IMR-90 (cell line): Measurements from ENCODE around the gene CARD10. TPM values are rescaled to one million over a fixed set of nuclear protein-coding genes. Genes with fewer than 3 reads are reported as not detected.
A peak's percentile ranks its signal among the peaks of the same experiment; 100 is the strongest.

Source experiments
- ATAC-seq: fragments of 200-7000 bp; cut with Tn5 transposase; 2 replicates; pipeline ENCODE4 v1.9.1; 2020; ENCODE audit warnings: low read depth, mild to moderate bottlenecking, moderate library complexity
- BruUV-seq: library from RNA; stranded (reverse); fragments of 400-500 nt; replicated peaks from 2 replicates; lab custom pipeline; 2021; lab: Mats Ljungman, UMichigan
- CTCF ChIA-PET: fragments of 300-600 bp; formaldehyde crosslinking; extraction: SDS; loops from one replicate; lab custom pipeline; 2021; ENCODE audit warnings: antibody characterized with exemption; lab: Yijun Ruan, JAX
- POLR2A ChIA-PET: fragments of 300-600 bp; sonication (Branson Sonifier 250); formaldehyde crosslinking; loops from one replicate; lab custom pipeline; 2022; ENCODE audit warnings: antibody characterized with exemption; ENCODE audit not compliant: unreplicated experiment; lab: Charles Lee
- DNase-seq: peaks from one replicate; pipeline ENCODE4 v3.0.0; 2013
- H2AFZ ChIP-seq: replicated peaks from 2 replicates; pipeline ENCODE3; 2013; ENCODE audit warnings: low read length, mild to moderate bottlenecking; ENCODE audit not compliant: poor library complexity
- H2AK5ac ChIP-seq: 2 replicates; pipeline ENCODE4 v1.6.1; 2013; ENCODE audit warnings: low read depth, low read length, inconsistent platforms
- H2AK9ac ChIP-seq: replicated peaks from 2 replicates; pipeline ENCODE3; 2013; ENCODE audit warnings: mild to moderate bottlenecking, low read depth, low read length, moderate library complexity; ENCODE audit not compliant: poor library complexity
- H2BK120ac ChIP-seq: 2 replicates; pipeline ENCODE4 v1.6.1; 2013; ENCODE audit warnings: low read depth, low read length, inconsistent platforms
- H2BK15ac ChIP-seq: 3 replicates; pipeline ENCODE4 v1.6.1; 2013; ENCODE audit warnings: low read depth, low read length, inconsistent platforms
- H2BK20ac ChIP-seq: 2 replicates; pipeline ENCODE4 v1.6.1; 2013; ENCODE audit warnings: low read depth, mild to moderate bottlenecking, inconsistent platforms, low read length, moderate library complexity
- H2BK5ac ChIP-seq: 2 replicates; pipeline ENCODE4 v1.6.1; 2013; ENCODE audit warnings: mild to moderate bottlenecking, low read depth, low read length, inconsistent platforms; ENCODE audit not compliant: poor library complexity, severe bottlenecking
- H3K14ac ChIP-seq: replicated peaks from 2 replicates; pipeline ENCODE4 v1.6.1; 2013; ENCODE audit warnings: low read depth, low read length, inconsistent platforms
- H3K18ac ChIP-seq: 2 replicates; pipeline ENCODE4 v1.6.1; 2013; ENCODE audit warnings: low read depth, low read length, control low read depth
- H3K23ac ChIP-seq: 2 replicates; pipeline ENCODE4 v1.6.1; 2013; ENCODE audit warnings: low read depth, low read length, inconsistent platforms
- H3K27ac ChIP-seq: 2 replicates; pipeline ENCODE4 v1.5.1; 2013; ENCODE audit warnings: mild to moderate bottlenecking, control low read depth, low read length; ENCODE audit not compliant: insufficient read depth
- H3K27me3 ChIP-seq: 2 replicates; pipeline ENCODE4 v1.6.1; 2013; ENCODE audit warnings: low read length; ENCODE audit not compliant: control insufficient read depth, insufficient read depth
- H3K36me3 ChIP-seq: 2 replicates; pipeline ENCODE4 v1.6.1; 2013; ENCODE audit warnings: low read length, mixed read lengths; ENCODE audit not compliant: control insufficient read depth, insufficient read depth
- H3K4ac ChIP-seq: 2 replicates; pipeline ENCODE4 v1.6.1; 2013; ENCODE audit warnings: low read depth, low read length, inconsistent platforms
- H3K4me1 ChIP-seq: 2 replicates; pipeline ENCODE4 v1.6.1; 2013; ENCODE audit warnings: low read length, mixed read lengths; ENCODE audit not compliant: control insufficient read depth, insufficient read depth
- H3K4me2 ChIP-seq: 2 replicates; pipeline ENCODE4 v1.6.1; 2013; ENCODE audit warnings: low read depth, mild to moderate bottlenecking, control low read depth, low read length, moderate library complexity
- H3K4me3 ChIP-seq: 2 replicates; pipeline ENCODE4 v1.5.1; 2013; ENCODE audit warnings: low read depth, mild to moderate bottlenecking, control low read depth, low read length, moderate library complexity; ENCODE audit not compliant: insufficient read depth
- H3K56ac ChIP-seq: 2 replicates; pipeline ENCODE4 v1.6.1; 2013; ENCODE audit warnings: low read length, inconsistent platforms; ENCODE audit not compliant: insufficient read depth; ENCODE audit errors: extremely low read depth
- H3K79me1 ChIP-seq, 2 experiments: 2 replicates each; pipeline ENCODE4 v1.6.1; 2013; ENCODE audit warnings: low read length in 2 of 2, inconsistent platforms in 1 of 2, low read depth in 1 of 2
- H3K9ac ChIP-seq: 2 replicates; pipeline ENCODE4 v1.6.1; 2013; ENCODE audit warnings: low read depth, low read length, control low read depth
- H3K9me1 ChIP-seq: 2 replicates; pipeline ENCODE4 v1.6.1; 2013; ENCODE audit warnings: low read length, inconsistent platforms; ENCODE audit not compliant: insufficient read depth
- H3K9me3 ChIP-seq: 2 replicates; pipeline ENCODE4 v1.6.1; 2013; ENCODE audit warnings: low read length; ENCODE audit not compliant: control insufficient read depth, insufficient read depth
- H4K20me1 ChIP-seq: 2 replicates; pipeline ENCODE4 v1.6.1; 2013; ENCODE audit warnings: low read length, inconsistent platforms; ENCODE audit not compliant: insufficient read depth
- H4K5ac ChIP-seq: 2 replicates; pipeline ENCODE4 v1.6.1; 2013; ENCODE audit warnings: mild to moderate bottlenecking, low read depth, low read length, control low read depth
- H4K8ac ChIP-seq, 2 experiments: 2 replicates each; pipeline ENCODE4 v1.6.1; 2013; ENCODE audit warnings: low read depth in 2 of 2, low read length in 2 of 2, control low read depth in 1 of 2, inconsistent platforms in 1 of 2
- H4K91ac ChIP-seq: 2 replicates; pipeline ENCODE4 v1.6.1; 2013; ENCODE audit warnings: low read depth, low read length, inconsistent platforms; ENCODE audit not compliant: insufficient read depth
- MAFK ChIP-seq: IDR thresholded peaks from 2 replicates; pipeline ENCODE4 v1.6.1; 2012; ENCODE audit warnings: low read depth, low read length, improper control_type of control experiment
- MAZ ChIP-seq: IDR thresholded peaks from 2 replicates; pipeline ENCODE4 v1.6.1; 2012; ENCODE audit warnings: low read depth, mild to moderate bottlenecking, low read length, improper control_type of control experiment, moderate library complexity, borderline replicate concordance
- MXI1 ChIP-seq: IDR thresholded peaks from 2 replicates; pipeline ENCODE4 v1.6.1; 2012; ENCODE audit warnings: low read depth, mild to moderate bottlenecking, low read length, moderate library complexity, borderline replicate concordance
- NFE2L2 ChIP-seq: fragments of 150-350 bp; IDR thresholded peaks from 2 replicates; pipeline ENCODE4 v1.6.1; 2016; ENCODE audit warnings: low read depth, mild to moderate bottlenecking, low read length
- POLR2A ChIP-seq: IDR thresholded peaks from 2 replicates; pipeline ENCODE4 v1.6.1; 2012; ENCODE audit warnings: mild to moderate bottlenecking, low read depth, low read length
- RAD21 ChIP-seq: IDR thresholded peaks from 2 replicates; pipeline ENCODE4 v1.6.1; 2012; ENCODE audit warnings: low read length, improper control_type of control experiment
- RCOR1 ChIP-seq: IDR thresholded peaks from 2 replicates; pipeline ENCODE4 v1.6.1; 2012; ENCODE audit warnings: mild to moderate bottlenecking, low read length, improper control_type of control experiment; ENCODE audit not compliant: insufficient replicate concordance
- RFX5 ChIP-seq: IDR thresholded peaks from 2 replicates; pipeline ENCODE4 v1.8.0; 2012; ENCODE audit warnings: low read depth, mild to moderate bottlenecking, low read length, moderate library complexity
- SMC3 ChIP-seq: fragments of 150-350 bp; IDR thresholded peaks from 2 replicates; pipeline ENCODE4 v1.6.1; 2016; ENCODE audit warnings: low read depth, mild to moderate bottlenecking, antibody characterized with exemption, low read length, moderate library complexity
- WGBS, 2 experiments: methylation state at CpG; one replicate each; pipeline versions ENCODE4 v1.1.5 to v1.1.7; 2013; ENCODE audit warnings: missing lambda C conversion rate in 2 of 2; ENCODE audit not compliant: insufficient read length in 1 of 2; ENCODE audit errors: extremely low coverage in 2 of 2; 5-methylcytosine and 5-hydroxymethylcytosine counted together
- dilution Hi-C: fragments of 300-500 bp; cut with HindIII; formaldehyde crosslinking; loops from one replicate; pipeline ENCODE4 v1.14.3; 2018; ENCODE audit warnings: low sequenced_read_pairs; ENCODE audit not compliant: unreplicated experiment
- in situ Hi-C: fragments of 300-500 bp; cut with MboI; formaldehyde crosslinking; loops from 3 replicates; pipeline ENCODE4 v1.14.3; 2019; ENCODE audit warnings: low sequenced_read_pairs, inconsistent platforms, mixed read lengths
- intact Hi-C: fragments of 100-400 bp; cut with micrococcal nuclease; formaldehyde crosslinking; loops from 2 replicates; pipeline ENCODE4 v1.10.0; 2022
- polyA plus RNA-seq, 3 experiments: library from polyadenylated mRNA; depleted of rRNA; stranded (reverse); fragments of >200 nt; gene quantifications; 2 replicates each; pipeline ENCODE4 v1.2.3, GENCODE V29; 2012; ENCODE audit warnings: low replicate concordance in 1 of 3
- total RNA-seq: library from RNA; depleted of rRNA; stranded (reverse); fragments of >200 nt; gene quantifications from 2 replicates; pipeline ENCODE4 v1.2.3, GENCODE V29; 2012
- TF ChIP-seq, protein P1 (sequence below): fragments of 150-350 bp; IDR thresholded peaks from 2 replicates; pipeline ENCODE4 v1.6.1; 2017; ENCODE audit warnings: mild to moderate bottlenecking, antibody characterized with exemption, low read length, low read depth
- TF ChIP-seq, protein P2 (sequence below): fragments of 150-350 bp; IDR thresholded peaks from 2 replicates; pipeline ENCODE4 v1.6.1; 2016; ENCODE audit warnings: low read depth, mild to moderate bottlenecking, low read length, moderate library complexity, borderline replicate concordance

CARD10 gene
- total and polyA plus RNA-seq, 2 of the 4 experiments (the other 2 are of a cell fraction): 6.1 to 18.4 TPM

DNA sequence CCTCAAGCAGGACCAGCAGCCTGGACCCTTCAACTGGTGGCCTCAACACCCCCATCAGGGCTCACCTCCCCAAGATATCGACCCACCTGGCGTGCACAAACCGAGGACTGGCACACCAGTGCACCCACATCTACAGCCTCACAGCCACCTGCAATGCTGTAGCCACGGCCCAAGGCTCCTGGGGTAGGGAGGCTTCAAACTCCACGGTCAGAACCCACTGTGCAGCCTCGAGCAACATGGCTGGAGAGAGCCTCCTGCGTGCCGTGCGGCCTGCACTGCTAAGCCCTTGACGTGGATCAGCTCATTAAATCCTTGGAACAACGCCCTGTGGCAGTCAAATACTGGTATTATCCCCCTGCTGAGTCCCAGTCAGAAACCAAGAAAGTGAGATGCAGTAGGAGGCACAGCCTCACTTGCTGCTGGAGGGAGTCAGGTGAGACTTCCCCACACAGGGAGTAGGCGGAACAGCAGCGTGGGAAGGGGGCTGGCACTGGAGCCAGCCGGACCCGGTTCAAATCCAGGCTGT, 4.6 kb downstream of the CARD10 start:
- Histone ChIP-seq H3K23ac (no peak overlapping the region), H3K56ac (no peak overlapping the region), H3K36me3 (peaks cover 9% of the 10 kb centered on the region; the same call in 1 of the 2 replicates), H2AK9ac (no peak overlapping the region), H3K9me3 (no peaks in the 10 kb centered on the region), H4K20me1 (peaks cover 14% of the 10 kb centered on the region; the same call in 1 of the 2 replicates), H3K27ac (no peak overlapping the region), H3K4me2 (no peak overlapping the region), H3K4me1 (peaks cover 18% of the 10 kb centered on the region), H3K9me1 (peaks cover 8% of the 10 kb centered on the region), H3K4ac (no peak overlapping the region; the same call in 1 of the 2 replicates), H2BK15ac (no peak overlapping the region), H3K79me1 (peaks cover 9 to 32% of the 10 kb centered on the region in 2 experiments), H2BK20ac (no peak overlapping the region), H2AK5ac (peak overlapping the region; percentile 51; the same call in 1 of the 2 replicates), H3K27me3 (no peaks in the 10 kb centered on the region), H3K14ac (no peak overlapping the region), H3K9ac (no peak overlapping the region), H2BK120ac (no peak overlapping the region), H4K91ac (no peak overlapping the region), H4K8ac (no peak overlapping the region), H2BK5ac (no peak overlapping the region), H3K4me3 (no peak overlapping the region), H2AFZ (no peak overlapping the region), H3K18ac (no peak overlapping the region), H4K5ac (no peak overlapping the region)
- in situ Hi-C loops: no loop called here
- no TSS peak for BruUV-seq
- CTCF ChIA-PET: no interaction called here
- TF ChIP-seq RFX5: no peak
- no peak for TF ChIP-seq NFE2L2
- TF ChIP-seq SMC3: no peak
- no peak for TF ChIP-seq POLR2A
- TF ChIP-seq, protein P1, sequence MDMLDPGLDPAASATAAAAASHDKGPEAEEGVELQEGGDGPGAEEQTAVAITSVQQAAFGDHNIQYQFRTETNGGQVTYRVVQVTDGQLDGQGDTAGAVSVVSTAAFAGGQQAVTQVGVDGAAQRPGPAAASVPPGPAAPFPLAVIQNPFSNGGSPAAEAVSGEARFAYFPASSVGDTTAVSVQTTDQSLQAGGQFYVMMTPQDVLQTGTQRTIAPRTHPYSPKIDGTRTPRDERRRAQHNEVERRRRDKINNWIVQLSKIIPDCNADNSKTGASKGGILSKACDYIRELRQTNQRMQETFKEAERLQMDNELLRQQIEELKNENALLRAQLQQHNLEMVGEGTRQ: no peak
- no peak for TF ChIP-seq MAZ
- no peak for TF ChIP-seq MAFK
- TF ChIP-seq MXI1: no peak
- TF ChIP-seq RCOR1: no peak
- TF ChIP-seq RAD21: no peak
- TF ChIP-seq, protein P2, sequence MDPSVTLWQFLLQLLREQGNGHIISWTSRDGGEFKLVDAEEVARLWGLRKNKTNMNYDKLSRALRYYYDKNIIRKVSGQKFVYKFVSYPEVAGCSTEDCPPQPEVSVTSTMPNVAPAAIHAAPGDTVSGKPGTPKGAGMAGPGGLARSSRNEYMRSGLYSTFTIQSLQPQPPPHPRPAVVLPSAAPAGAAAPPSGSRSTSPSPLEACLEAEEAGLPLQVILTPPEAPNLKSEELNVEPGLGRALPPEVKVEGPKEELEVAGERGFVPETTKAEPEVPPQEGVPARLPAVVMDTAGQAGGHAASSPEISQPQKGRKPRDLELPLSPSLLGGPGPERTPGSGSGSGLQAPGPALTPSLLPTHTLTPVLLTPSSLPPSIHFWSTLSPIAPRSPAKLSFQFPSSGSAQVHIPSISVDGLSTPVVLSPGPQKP: no peak
- dilution Hi-C loops: no loop called here
- DNase-seq (no peak), ATAC-seq (no peak)
- intact Hi-C loops: no loop called here
- POLR2A ChIA-PET: no interaction called here
- 98% methylated on average over 6 of the region's 15 CpGs; no CpG with 5 or more reads in 1 of the 2 experiments for WGBS, 2 experiments
